Measurements from ENCODE around the gene KATNB1.
A peak's percentile ranks its signal among the peaks of the same experiment; 100 is the strongest.

KATNB1 gene

GRCh38 chr16:57697896-57698537, 37.6 kb upstream of the KATNB1 start:
- no peaks in the 10 kb centered on the region for H3K9me3 Mint-ChIP-seq
- H3K27ac Mint-ChIP-seq, result no peak overlapping the region
- DNase-seq (no peak), ATAC-seq (no peak)
- H3K4me1 Mint-ChIP-seq, result peaks cover 12% of the 10 kb centered on the region
- no peak overlapping the region for H3K4me3 Mint-ChIP-seq
- no peaks in the 10 kb centered on the region for H3K36me3 Mint-ChIP-seq (ENCODE audit: low read depth)
- H3K27me3 Mint-ChIP-seq, result no peaks in the 10 kb centered on the region

- ATAC-seq (no peak), DNase-seq (no peak)
- Mint-ChIP-seq H3K36me3 (ENCODE audit: low read depth) (no peaks in the 10 kb centered on the region), H3K4me3 (no peak overlapping the region), H3K27ac (no peak overlapping the region), H3K9me3 (no peaks in the 10 kb centered on the region), H3K4me1 (peaks cover 12% of the 10 kb centered on the region), H3K27me3 (no peaks in the 10 kb centered on the region)
Observed at GRCh38 chr16:57698812-57699405, 36.7 kb upstream of the KATNB1 start.

- H3K9me3 Mint-ChIP-seq, result no peaks in the 10 kb centered on the region
- H3K36me3 Mint-ChIP-seq (ENCODE audit: low read depth), result no peaks in the 10 kb centered on the region
- H3K27ac Mint-ChIP-seq, result no peak overlapping the region
- no peak for DNase-seq
- ATAC-seq, result no peak
- no peak overlapping the region for H3K4me3 Mint-ChIP-seq
- H3K27me3 Mint-ChIP-seq, result no peaks in the 10 kb centered on the region
- H3K4me1 Mint-ChIP-seq, result peaks cover 9% of the 10 kb centered on the region
Observed at GRCh38 chr16:57699481-57699880, 36.1 kb upstream of the KATNB1 start.

GRCh38 chr16:57699899-57700298, 35.7 kb upstream of the KATNB1 start:
- Mint-ChIP-seq H3K36me3 (ENCODE audit: low read depth) (no peaks in the 10 kb centered on the region), H3K27me3 (no peaks in the 10 kb centered on the region), H3K9me3 (no peaks in the 10 kb centered on the region), H3K27ac (no peak overlapping the region), H3K4me3 (no peak overlapping the region), H3K4me1 (peaks cover 5% of the 10 kb centered on the region)
- ATAC-seq, result no peak
- no peak for DNase-seq

- H3K27me3 Mint-ChIP-seq, result no peaks in the 10 kb centered on the region
Observed at GRCh38 chr16:57700781-57701551, 34.6 kb upstream of the KATNB1 start.

GRCh38 chr16:57701759-57702371, 33.7 kb upstream of the KATNB1 start:
- Mint-ChIP-seq H3K4me1 (no peaks in the 10 kb centered on the region), H3K27ac (no peak overlapping the region), H3K27me3 (no peaks in the 10 kb centered on the region), H3K36me3 (ENCODE audit: low read depth) (no peaks in the 10 kb centered on the region), H3K9me3 (no peaks in the 10 kb centered on the region), H3K4me3 (no peak overlapping the region)
- ATAC-seq (no peak), DNase-seq (no peak)

More at GRCh38 chr16:57700781-57701551, 34.6 kb upstream of the KATNB1 start:
- H3K4me1 Mint-ChIP-seq, result no peaks in the 10 kb centered on the region
- ATAC-seq, result no peak
- no peak overlapping the region for H3K27ac Mint-ChIP-seq
- H3K9me3 Mint-ChIP-seq, result no peaks in the 10 kb centered on the region
- H3K4me3 Mint-ChIP-seq, result no peak overlapping the region
- DNase-seq, result no peak
- H3K36me3 Mint-ChIP-seq (ENCODE audit: low read depth), result no peaks in the 10 kb centered on the region

- H3K4me3 Mint-ChIP-seq, result no peak overlapping the region
- no peak overlapping the region for H3K27ac Mint-ChIP-seq
- H3K4me1 Mint-ChIP-seq, result no peaks in the 10 kb centered on the region
- H3K9me3 Mint-ChIP-seq, result no peaks in the 10 kb centered on the region
- DNase-seq (no peak), ATAC-seq (no peak)
- no peaks in the 10 kb centered on the region for H3K36me3 Mint-ChIP-seq (ENCODE audit: low read depth)
- no peaks in the 10 kb centered on the region for H3K27me3 Mint-ChIP-seq
Observed at GRCh38 chr16:57703416-57704010, 32.1 kb upstream of the KATNB1 start.

- H3K36me3 Mint-ChIP-seq (ENCODE audit: low read depth), result no peaks in the 10 kb centered on the region
- no peaks in the 10 kb centered on the region for H3K4me1 Mint-ChIP-seq
- no peak overlapping the region for H3K27ac Mint-ChIP-seq
Observed at GRCh38 chr16:57704011-57704904, 31.3 kb upstream of the KATNB1 start.

GRCh38 chr16:57704905-57705852, 30.4 kb upstream of the KATNB1 start:
- ATAC-seq, result peak; percentile 49
- Mint-ChIP-seq H3K9me3 (no peaks in the 10 kb centered on the region), H3K36me3 (ENCODE audit: low read depth) (no peaks in the 10 kb centered on the region), H3K27me3 (no peaks in the 10 kb centered on the region), H3K4me3 (no peak overlapping the region), H3K27ac (no peak overlapping the region), H3K4me1 (no peaks in the 10 kb centered on the region)
- DNase-seq, result no peak

More at GRCh38 chr16:57704011-57704904, 31.3 kb upstream of the KATNB1 start:
- ATAC-seq (no peak), DNase-seq (no peak)
- Mint-ChIP-seq H3K27me3 (no peaks in the 10 kb centered on the region), H3K4me3 (no peak overlapping the region), H3K9me3 (no peaks in the 10 kb centered on the region)

GRCh38 chr16:57706717-57707116, 28.9 kb upstream of the KATNB1 start:
- no peaks in the 10 kb centered on the region for H3K9me3 Mint-ChIP-seq

GRCh38 chr16:57707331-57707730, 28.2 kb upstream of the KATNB1 start:
- H3K27me3 Mint-ChIP-seq, result no peaks in the 10 kb centered on the region
- H3K4me3 Mint-ChIP-seq, result no peak overlapping the region
- DNase-seq, result no peak
- no peaks in the 10 kb centered on the region for H3K9me3 Mint-ChIP-seq
- no peaks in the 10 kb centered on the region for H3K4me1 Mint-ChIP-seq
- no peak for ATAC-seq
- H3K27ac Mint-ChIP-seq, result no peak overlapping the region
- no peaks in the 10 kb centered on the region for H3K36me3 Mint-ChIP-seq (ENCODE audit: low read depth)

More at GRCh38 chr16:57706717-57707116, 28.9 kb upstream of the KATNB1 start:
- Mint-ChIP-seq H3K27me3 (no peaks in the 10 kb centered on the region), H3K4me1 (no peaks in the 10 kb centered on the region), H3K36me3 (ENCODE audit: low read depth) (no peaks in the 10 kb centered on the region), H3K27ac (no peak overlapping the region), H3K4me3 (no peak overlapping the region)
- ATAC-seq, result no peak
- no peak for DNase-seq

GRCh38 chr16:57708168-57708567, 27.4 kb upstream of the KATNB1 start:
- H3K4me1 Mint-ChIP-seq, result no peaks in the 10 kb centered on the region
- H3K9me3 Mint-ChIP-seq, result no peaks in the 10 kb centered on the region
- no peaks in the 10 kb centered on the region for H3K36me3 Mint-ChIP-seq (ENCODE audit: low read depth)
- no peak for DNase-seq
- H3K27me3 Mint-ChIP-seq, result peaks cover 3% of the 10 kb centered on the region
- H3K27ac Mint-ChIP-seq, result no peak overlapping the region
- H3K4me3 Mint-ChIP-seq, result no peak overlapping the region
- ATAC-seq, result no peak

GRCh38 chr16:57709663-57710062, 25.9 kb upstream of the KATNB1 start:
- no peaks in the 10 kb centered on the region for H3K4me1 Mint-ChIP-seq
- H3K9me3 Mint-ChIP-seq, result no peaks in the 10 kb centered on the region
- no peaks in the 10 kb centered on the region for H3K36me3 Mint-ChIP-seq (ENCODE audit: low read depth)

More at GRCh38 chr16:57709663-57710062, 25.9 kb upstream of the KATNB1 start:
- Mint-ChIP-seq H3K27me3 (peaks cover 3% of the 10 kb centered on the region), H3K27ac (no peak overlapping the region), H3K4me3 (no peak overlapping the region)
- DNase-seq (no peak), ATAC-seq (no peak)
